GM12878 (cell line): ENCODE data around the gene TCF7. TPM values are rescaled to one million over a fixed set of nuclear protein-coding genes. Genes with fewer than 3 reads are reported as not detected.
A peak's percentile ranks its signal among the peaks of the same experiment; 100 is the strongest.

Experiments
- BMI1 ChIP-seq: fragments of 450-650 bp; IDR thresholded peaks from 2 replicates; pipeline ENCODE4 v1.6.1; 2016; ENCODE audit warnings: mild to moderate bottlenecking, moderate library complexity, borderline replicate concordance
- CREM ChIP-seq: IDR thresholded peaks from 2 replicates; pipeline ENCODE4 v1.6.1; 2014; ENCODE audit warnings: antibody characterized with exemption, low read depth
- IRF4 ChIP-seq: IDR thresholded peaks from 2 replicates; pipeline ENCODE4 v1.6.1; 2011; ENCODE audit warnings: low read depth, low read length
- LARP7 ChIP-seq: fragments of 450-650 bp; IDR thresholded peaks from 2 replicates; pipeline ENCODE4 v1.6.1; 2017; ENCODE audit warnings: mild to moderate bottlenecking
- MEF2B ChIP-seq: fragments of 450-650 bp; IDR thresholded peaks from 2 replicates; pipeline ENCODE4 v1.6.1; 2018; ENCODE audit warnings: mild to moderate bottlenecking, moderate library complexity; ENCODE audit not compliant: partially characterized antibody, poor library complexity, severe bottlenecking
- MXI1 ChIP-seq: fragments of 150-350 bp; IDR thresholded peaks from 2 replicates; pipeline ENCODE4 v1.6.1; 2011; ENCODE audit warnings: low read depth, mild to moderate bottlenecking, inconsistent platforms, low read length, improper control_type of control experiment
- MYC ChIP-seq: IDR thresholded peaks from 2 replicates; pipeline ENCODE4 v1.6.1; 2011; ENCODE audit warnings: mild to moderate bottlenecking, low read length, moderate library complexity, inconsistent platforms; ENCODE audit not compliant: insufficient read depth, insufficient replicate concordance, insufficient read length, severe bottlenecking
- NFYA ChIP-seq: IDR thresholded peaks from 2 replicates; pipeline ENCODE4 v1.6.1; 2011; ENCODE audit warnings: low read depth, mild to moderate bottlenecking, low read length, improper control_type of control experiment, borderline replicate concordance
- NR2C1 ChIP-seq: fragments of 450-650 bp; IDR thresholded peaks from 2 replicates; pipeline ENCODE4 v1.6.1; 2017; ENCODE audit warnings: antibody characterized with exemption, mild to moderate bottlenecking, moderate library complexity
- NR2F1 ChIP-seq: fragments of 450-650 bp; conservative IDR thresholded peaks from 2 replicates; pipeline ENCODE4 v1.6.1; 2017; ENCODE audit warnings: mild to moderate bottlenecking
- SIN3A ChIP-seq: IDR thresholded peaks from 2 replicates; pipeline ENCODE4 v1.6.1; 2012; ENCODE audit warnings: low read depth, low read length, improper control_type of control experiment
- polyA plus RNA-seq, 11 experiments: library from polyadenylated mRNA; depleted of rRNA in 4 of 11; unstranded in 6 of 11; stranded (reverse) in 5 of 11; fragments of >200 nt; fragmentation: Nextera tagmentation in 4 of 11; fragmentation: Illumina TruSeq in 1 of 11; extraction: Ambion mirVana in 4 of 11; extraction: Trizol in 1 of 11; gene quantifications; 1 replicate in 1 of 11; 2 replicates in 10 of 11; pipeline versions ENCODE4 v1.2.1 to v1.2.3, GENCODE V29; 2011 to 2016; ENCODE audit warnings: inconsistent platforms in 2 of 11, missing spikeins in 2 of 11, low read depth in 1 of 11
- total RNA-seq, 4 experiments: library from RNA; depleted of rRNA in 3 of 4; stranded (reverse); fragments of >200 nt in 3 of 4; fragmentation: Illumina TruSeq in 1 of 4; extraction: Trizol in 1 of 4; gene quantifications; 2 replicates each; pipeline versions ENCODE4 v1.2.1 to v1.2.3, GENCODE V29; 2013 to 2021
- TF ChIP-seq, protein P1 (sequence below): fragments of 450-650 bp; IDR thresholded peaks from 2 replicates; pipeline ENCODE4 v1.6.1; 2017; ENCODE audit warnings: mild to moderate bottlenecking, moderate library complexity
- TF ChIP-seq, protein P2 (sequence below): IDR thresholded peaks from 2 replicates; pipeline ENCODE4 v1.6.1; 2012; ENCODE audit warnings: mild to moderate bottlenecking, low read depth, low read length
- TF ChIP-seq, protein P3 (sequence below): fragments of 450-650 bp; conservative IDR thresholded peaks from 2 replicates; pipeline ENCODE4 v1.6.1; 2017; ENCODE audit warnings: mild to moderate bottlenecking, moderate library complexity
- TF ChIP-seq, protein P4 (sequence below): IDR thresholded peaks from 2 replicates; pipeline ENCODE4 v1.6.1; 2011; ENCODE audit warnings: mild to moderate bottlenecking, low read depth, low read length, moderate library complexity; ENCODE audit not compliant: insufficient replicate concordance
- TF ChIP-seq, protein P5 (sequence below), 3 experiments: IDR thresholded peaks in 2 of 3; conservative IDR thresholded peaks in 1 of 3; 2 replicates each; pipeline ENCODE4 v1.5.1; 2011; ENCODE audit warnings: low read depth in 3 of 3, low read length in 3 of 3, mild to moderate bottlenecking in 3 of 3, control low read depth in 2 of 3, moderate library complexity in 2 of 3, inconsistent platforms in 1 of 3, mixed read lengths in 1 of 3; ENCODE audit not compliant: control insufficient read depth in 2 of 3, insufficient read depth in 1 of 3; ENCODE audit errors: extremely low read depth in 1 of 3

TCF7 gene
- total and polyA plus RNA-seq, 10 of the 15 experiments (the other 5 are each of a cell fraction or from before 2014, with no cell fraction given): 10.0 to 60.2 (median 23.6) TPM

DNA sequence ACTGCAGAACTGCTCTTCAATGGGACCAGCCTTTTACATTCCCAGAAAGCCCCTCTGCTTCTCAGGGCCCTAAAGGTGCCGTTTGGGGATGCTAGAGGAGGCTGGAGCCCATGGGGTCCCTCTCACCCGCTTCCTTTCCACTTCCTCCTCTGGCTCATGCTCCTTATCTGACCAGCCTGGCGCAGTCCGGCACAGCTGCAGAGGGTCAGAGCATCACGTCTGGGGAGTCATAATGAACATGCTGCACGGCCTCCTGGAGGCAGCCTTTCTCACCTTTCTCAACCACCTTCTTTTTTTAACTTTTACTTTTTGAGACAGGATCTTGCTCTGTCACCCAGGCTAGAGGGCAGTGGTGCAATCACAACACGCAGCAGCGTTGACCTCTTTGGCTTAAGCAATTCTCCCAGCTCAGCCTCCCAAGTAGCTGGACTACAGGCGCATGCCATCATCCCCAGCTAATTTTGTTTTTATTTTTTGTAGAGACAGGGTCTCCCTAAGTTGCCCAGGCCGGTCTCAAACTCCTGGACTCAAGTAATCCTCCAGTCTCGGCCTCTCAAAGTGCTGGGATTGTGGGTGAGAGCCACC, 15.1 kb upstream of the TCF7 start (continued):
- TF ChIP-seq, protein P1, sequence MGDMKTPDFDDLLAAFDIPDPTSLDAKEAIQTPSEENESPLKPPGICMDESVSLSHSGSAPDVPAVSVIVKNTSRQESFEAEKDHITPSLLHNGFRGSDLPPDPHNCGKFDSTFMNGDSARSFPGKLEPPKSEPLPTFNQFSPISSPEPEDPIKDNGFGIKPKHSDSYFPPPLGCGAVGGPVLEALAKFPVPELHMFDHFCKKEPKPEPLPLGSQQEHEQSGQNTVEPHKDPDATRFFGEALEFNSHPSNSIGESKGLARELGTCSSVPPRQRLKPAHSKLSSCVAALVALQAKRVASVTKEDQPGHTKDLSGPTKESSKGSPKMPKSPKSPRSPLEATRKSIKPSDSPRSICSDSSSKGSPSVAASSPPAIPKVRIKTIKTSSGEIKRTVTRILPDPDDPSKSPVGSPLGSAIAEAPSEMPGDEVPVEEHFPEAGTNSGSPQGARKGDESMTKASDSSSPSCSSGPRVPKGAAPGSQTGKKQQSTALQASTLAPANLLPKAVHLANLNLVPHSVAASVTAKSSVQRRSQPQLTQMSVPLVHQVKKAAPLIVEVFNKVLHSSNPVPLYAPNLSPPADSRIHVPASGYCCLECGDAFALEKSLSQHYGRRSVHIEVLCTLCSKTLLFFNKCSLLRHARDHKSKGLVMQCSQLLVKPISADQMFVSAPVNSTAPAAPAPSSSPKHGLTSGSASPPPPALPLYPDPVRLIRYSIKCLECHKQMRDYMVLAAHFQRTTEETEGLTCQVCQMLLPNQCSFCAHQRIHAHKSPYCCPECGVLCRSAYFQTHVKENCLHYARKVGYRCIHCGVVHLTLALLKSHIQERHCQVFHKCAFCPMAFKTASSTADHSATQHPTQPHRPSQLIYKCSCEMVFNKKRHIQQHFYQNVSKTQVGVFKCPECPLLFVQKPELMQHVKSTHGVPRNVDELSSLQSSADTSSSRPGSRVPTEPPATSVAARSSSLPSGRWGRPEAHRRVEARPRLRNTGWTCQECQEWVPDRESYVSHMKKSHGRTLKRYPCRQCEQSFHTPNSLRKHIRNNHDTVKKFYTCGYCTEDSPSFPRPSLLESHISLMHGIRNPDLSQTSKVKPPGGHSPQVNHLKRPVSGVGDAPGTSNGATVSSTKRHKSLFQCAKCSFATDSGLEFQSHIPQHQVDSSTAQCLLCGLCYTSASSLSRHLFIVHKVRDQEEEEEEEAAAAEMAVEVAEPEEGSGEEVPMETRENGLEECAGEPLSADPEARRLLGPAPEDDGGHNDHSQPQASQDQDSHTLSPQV: no peak
- TF ChIP-seq, protein P2, sequence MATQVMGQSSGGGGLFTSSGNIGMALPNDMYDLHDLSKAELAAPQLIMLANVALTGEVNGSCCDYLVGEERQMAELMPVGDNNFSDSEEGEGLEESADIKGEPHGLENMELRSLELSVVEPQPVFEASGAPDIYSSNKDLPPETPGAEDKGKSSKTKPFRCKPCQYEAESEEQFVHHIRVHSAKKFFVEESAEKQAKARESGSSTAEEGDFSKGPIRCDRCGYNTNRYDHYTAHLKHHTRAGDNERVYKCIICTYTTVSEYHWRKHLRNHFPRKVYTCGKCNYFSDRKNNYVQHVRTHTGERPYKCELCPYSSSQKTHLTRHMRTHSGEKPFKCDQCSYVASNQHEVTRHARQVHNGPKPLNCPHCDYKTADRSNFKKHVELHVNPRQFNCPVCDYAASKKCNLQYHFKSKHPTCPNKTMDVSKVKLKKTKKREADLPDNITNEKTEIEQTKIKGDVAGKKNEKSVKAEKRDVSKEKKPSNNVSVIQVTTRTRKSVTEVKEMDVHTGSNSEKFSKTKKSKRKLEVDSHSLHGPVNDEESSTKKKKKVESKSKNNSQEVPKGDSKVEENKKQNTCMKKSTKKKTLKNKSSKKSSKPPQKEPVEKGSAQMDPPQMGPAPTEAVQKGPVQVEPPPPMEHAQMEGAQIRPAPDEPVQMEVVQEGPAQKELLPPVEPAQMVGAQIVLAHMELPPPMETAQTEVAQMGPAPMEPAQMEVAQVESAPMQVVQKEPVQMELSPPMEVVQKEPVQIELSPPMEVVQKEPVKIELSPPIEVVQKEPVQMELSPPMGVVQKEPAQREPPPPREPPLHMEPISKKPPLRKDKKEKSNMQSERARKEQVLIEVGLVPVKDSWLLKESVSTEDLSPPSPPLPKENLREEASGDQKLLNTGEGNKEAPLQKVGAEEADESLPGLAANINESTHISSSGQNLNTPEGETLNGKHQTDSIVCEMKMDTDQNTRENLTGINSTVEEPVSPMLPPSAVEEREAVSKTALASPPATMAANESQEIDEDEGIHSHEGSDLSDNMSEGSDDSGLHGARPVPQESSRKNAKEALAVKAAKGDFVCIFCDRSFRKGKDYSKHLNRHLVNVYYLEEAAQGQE: no peak
- no peak for TF ChIP-seq MEF2B
- TF ChIP-seq, protein P3, sequence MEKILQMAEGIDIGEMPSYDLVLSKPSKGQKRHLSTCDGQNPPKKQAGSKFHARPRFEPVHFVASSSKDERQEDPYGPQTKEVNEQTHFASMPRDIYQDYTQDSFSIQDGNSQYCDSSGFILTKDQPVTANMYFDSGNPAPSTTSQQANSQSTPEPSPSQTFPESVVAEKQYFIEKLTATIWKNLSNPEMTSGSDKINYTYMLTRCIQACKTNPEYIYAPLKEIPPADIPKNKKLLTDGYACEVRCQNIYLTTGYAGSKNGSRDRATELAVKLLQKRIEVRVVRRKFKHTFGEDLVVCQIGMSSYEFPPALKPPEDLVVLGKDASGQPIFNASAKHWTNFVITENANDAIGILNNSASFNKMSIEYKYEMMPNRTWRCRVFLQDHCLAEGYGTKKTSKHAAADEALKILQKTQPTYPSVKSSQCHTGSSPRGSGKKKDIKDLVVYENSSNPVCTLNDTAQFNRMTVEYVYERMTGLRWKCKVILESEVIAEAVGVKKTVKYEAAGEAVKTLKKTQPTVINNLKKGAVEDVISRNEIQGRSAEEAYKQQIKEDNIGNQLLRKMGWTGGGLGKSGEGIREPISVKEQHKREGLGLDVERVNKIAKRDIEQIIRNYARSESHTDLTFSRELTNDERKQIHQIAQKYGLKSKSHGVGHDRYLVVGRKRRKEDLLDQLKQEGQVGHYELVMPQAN: no peak
- no peak for TF ChIP-seq NR2C1
- no peak for TF ChIP-seq MXI1
- peak; percentile 82 for TF ChIP-seq NR2F1
- TF ChIP-seq LARP7: no peak
- TF ChIP-seq, protein P4, sequence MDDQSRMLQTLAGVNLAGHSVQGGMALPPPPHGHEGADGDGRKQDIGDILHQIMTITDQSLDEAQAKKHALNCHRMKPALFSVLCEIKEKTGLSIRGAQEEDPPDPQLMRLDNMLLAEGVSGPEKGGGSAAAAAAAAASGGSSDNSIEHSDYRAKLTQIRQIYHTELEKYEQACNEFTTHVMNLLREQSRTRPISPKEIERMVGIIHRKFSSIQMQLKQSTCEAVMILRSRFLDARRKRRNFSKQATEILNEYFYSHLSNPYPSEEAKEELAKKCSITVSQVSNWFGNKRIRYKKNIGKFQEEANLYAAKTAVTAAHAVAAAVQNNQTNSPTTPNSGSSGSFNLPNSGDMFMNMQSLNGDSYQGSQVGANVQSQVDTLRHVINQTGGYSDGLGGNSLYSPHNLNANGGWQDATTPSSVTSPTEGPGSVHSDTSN: no peak
- TF ChIP-seq MYC: no peak
- 0 out of 2 replicates have a peak, but pooled peaks have one; percentile 22 for TF ChIP-seq SIN3A
- TF ChIP-seq, protein P5, sequence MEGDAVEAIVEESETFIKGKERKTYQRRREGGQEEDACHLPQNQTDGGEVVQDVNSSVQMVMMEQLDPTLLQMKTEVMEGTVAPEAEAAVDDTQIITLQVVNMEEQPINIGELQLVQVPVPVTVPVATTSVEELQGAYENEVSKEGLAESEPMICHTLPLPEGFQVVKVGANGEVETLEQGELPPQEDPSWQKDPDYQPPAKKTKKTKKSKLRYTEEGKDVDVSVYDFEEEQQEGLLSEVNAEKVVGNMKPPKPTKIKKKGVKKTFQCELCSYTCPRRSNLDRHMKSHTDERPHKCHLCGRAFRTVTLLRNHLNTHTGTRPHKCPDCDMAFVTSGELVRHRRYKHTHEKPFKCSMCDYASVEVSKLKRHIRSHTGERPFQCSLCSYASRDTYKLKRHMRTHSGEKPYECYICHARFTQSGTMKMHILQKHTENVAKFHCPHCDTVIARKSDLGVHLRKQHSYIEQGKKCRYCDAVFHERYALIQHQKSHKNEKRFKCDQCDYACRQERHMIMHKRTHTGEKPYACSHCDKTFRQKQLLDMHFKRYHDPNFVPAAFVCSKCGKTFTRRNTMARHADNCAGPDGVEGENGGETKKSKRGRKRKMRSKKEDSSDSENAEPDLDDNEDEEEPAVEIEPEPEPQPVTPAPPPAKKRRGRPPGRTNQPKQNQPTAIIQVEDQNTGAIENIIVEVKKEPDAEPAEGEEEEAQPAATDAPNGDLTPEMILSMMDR (IDR thresholded peaks at IDR 0.05 in 2 of 3, conservative IDR thresholded peaks at IDR 0.05 in 1 of 3; ENCODE audit: control insufficient read depth in 2 of 3, extremely low read depth in 1 of 3, insufficient read depth in 1 of 3, low read depth in 3 of 3, low read length in 3 of 3): peak in 2 of 3 experiments; percentile 1 to 41; a peak in 2 of 6 replicates
- 0 out of 2 replicates have a peak, but pooled peaks have one; percentile 54 for TF ChIP-seq CREM
- no peak for TF ChIP-seq IRF4
- TF ChIP-seq NFYA: no peak
- TF ChIP-seq BMI1: no peak
